ENCODE data around the gene ARNT2. TPM values are rescaled to one million over a fixed set of nuclear protein-coding genes. Genes with fewer than 3 reads are reported as not detected.

The ARNT2 gene
- total RNA-seq, 1 donor from 2014 or later = 9.1 TPM

- TF ChIP-seq CTCF (conservative IDR thresholded peaks at IDR 0.05; ENCODE audit: low read depth, low read length) = no peak
- H3K4me3 ChIP-seq (ENCODE audit: low read depth, low read length) = no peak overlapping the region
- DNase-seq (ENCODE audit: low read depth) = no peak
These were observed 203.3 kb downstream of the ARNT2 start for GRCh38 chr15:80607287-80607980.

GRCh38 chr15:80608688-80609087 is 204.5 kb downstream of the ARNT2 start:
- H3K4me3 ChIP-seq (ENCODE audit: low read depth, low read length) = no peak overlapping the region
- no peak for TF ChIP-seq CTCF (conservative IDR thresholded peaks at IDR 0.05; ENCODE audit: low read depth, low read length)
- DNase-seq (ENCODE audit: low read depth) = no peak

- DNase-seq (ENCODE audit: low read depth) = no peak
- TF ChIP-seq CTCF (conservative IDR thresholded peaks at IDR 0.05; ENCODE audit: low read depth, low read length) = no peak
- no peak overlapping the region for H3K4me3 ChIP-seq (ENCODE audit: low read depth, low read length)
These were observed 204.9 kb downstream of the ARNT2 start for GRCh38 chr15:80609091-80609490.

GRCh38 chr15:80609512-80609946 is 205.3 kb downstream of the ARNT2 start:
- no peak overlapping the region for H3K4me3 ChIP-seq (ENCODE audit: low read depth, low read length)
- DNase-seq (ENCODE audit: low read depth) = no peak
- no peak for TF ChIP-seq CTCF (conservative IDR thresholded peaks at IDR 0.05; ENCODE audit: low read depth, low read length)

- no peak for DNase-seq (ENCODE audit: low read depth)
- TF ChIP-seq CTCF (conservative IDR thresholded peaks at IDR 0.05; ENCODE audit: low read depth, low read length) = no peak
- no peak overlapping the region for H3K4me3 ChIP-seq (ENCODE audit: low read depth, low read length)
These were observed 207.4 kb downstream of the ARNT2 start for GRCh38 chr15:80611543-80612080.

GRCh38 chr15:80612118-80612823 is 208.1 kb downstream of the ARNT2 start:
- no peak overlapping the region for H3K4me3 ChIP-seq (ENCODE audit: low read depth, low read length)
- TF ChIP-seq CTCF (conservative IDR thresholded peaks at IDR 0.05; ENCODE audit: low read depth, low read length) = no peak
- DNase-seq (ENCODE audit: low read depth) = no peak

Data from epithelial cell of proximal tubule (primary cell).